ENCODE data around the gene CASQ1.
A peak's percentile ranks its signal among the peaks of the same experiment; 100 is the strongest.

CASQ1 gene

GRCh38 chr1:160194737-160195059 is 4.3 kb downstream of the CASQ1 start:
- DNase-seq (ENCODE audit: low read depth in 1 of 2, low spot score in 1 of 2) = no peak
- in situ Hi-C loops (cut with HindIII; ENCODE audit: low pct_unique_long_range_greater_than_20kb, low sequenced_read_pairs) = no loop called here
- no peak for TF ChIP-seq JUND (IDR thresholded peaks at IDR 0.05; ENCODE audit: low read depth)

- no peak for TF ChIP-seq JUND (IDR thresholded peaks at IDR 0.05; ENCODE audit: low read depth)
- in situ Hi-C loops (cut with HindIII; ENCODE audit: low pct_unique_long_range_greater_than_20kb, low sequenced_read_pairs) = no loop called here
- no peak for DNase-seq (ENCODE audit: low read depth in 1 of 2, low spot score in 1 of 2)
Observed at GRCh38 chr1:160196143-160196542, 5.8 kb downstream of the CASQ1 start.

GRCh38 chr1:160197231-160197630 is 6.9 kb downstream of the CASQ1 start:
- in situ Hi-C loops (cut with HindIII; ENCODE audit: low pct_unique_long_range_greater_than_20kb, low sequenced_read_pairs) = no loop called here
- no peak for DNase-seq (ENCODE audit: low read depth in 1 of 2, low spot score in 1 of 2)

GRCh38 chr1:160200786-160201185 is 10.4 kb downstream of the CASQ1 start:
- in situ Hi-C loops (cut with HindIII; ENCODE audit: low pct_unique_long_range_greater_than_20kb, low sequenced_read_pairs) = no loop called here
- TF ChIP-seq JUND (IDR thresholded peaks at IDR 0.05; ENCODE audit: low read depth) = no peak
- no peak for DNase-seq (ENCODE audit: low read depth in 1 of 2, low spot score in 1 of 2)

More at GRCh38 chr1:160197231-160197630, 6.9 kb downstream of the CASQ1 start:
- TF ChIP-seq JUND (IDR thresholded peaks at IDR 0.05; ENCODE audit: low read depth) = no peak

GRCh38 chr1:160204526-160205241 is 14.3 kb downstream of the CASQ1 start:
- DNase-seq (ENCODE audit: low read depth in 1 of 2, low spot score in 1 of 2) = no peak
- TF ChIP-seq JUND (IDR thresholded peaks at IDR 0.05; ENCODE audit: low read depth) = no peak
- in situ Hi-C loops (cut with HindIII; ENCODE audit: low pct_unique_long_range_greater_than_20kb, low sequenced_read_pairs) = no loop called here

- DNase-seq (ENCODE audit: low read depth in 1 of 2, low spot score in 1 of 2) = peak; percentile 85 to 92
- TF ChIP-seq JUND (IDR thresholded peaks at IDR 0.05; ENCODE audit: low read depth) = no peak
- in situ Hi-C loops (cut with HindIII; ENCODE audit: low pct_unique_long_range_greater_than_20kb, low sequenced_read_pairs) = no loop called here
Observed at GRCh38 chr1:160205242-160206035, 15.1 kb downstream of the CASQ1 start, which contains the start of gene PEA15. PEA15 (plus strand) TSS chr1:160205384; CDS start chr1:160211545, 6,161 bp downstream.

- no peak for TF ChIP-seq JUND (IDR thresholded peaks at IDR 0.05; ENCODE audit: low read depth)
- in situ Hi-C loops (cut with HindIII; ENCODE audit: low pct_unique_long_range_greater_than_20kb, low sequenced_read_pairs) = no loop called here
- peak in 1 of 2 experiments; percentile 34 for DNase-seq (ENCODE audit: low read depth in 1 of 2, low spot score in 1 of 2)
Observed at GRCh38 chr1:160206036-160206389, 15.6 kb downstream of the CASQ1 start.

GRCh38 chr1:160206421-160207117 is 16.2 kb downstream of the CASQ1 start:
- DNase-seq (ENCODE audit: low read depth in 1 of 2, low spot score in 1 of 2) = peak in 1 of 2 experiments; percentile 33
- in situ Hi-C loops (cut with HindIII; ENCODE audit: low pct_unique_long_range_greater_than_20kb, low sequenced_read_pairs) = no loop called here
- no peak for TF ChIP-seq JUND (IDR thresholded peaks at IDR 0.05; ENCODE audit: low read depth)

- in situ Hi-C loops (cut with HindIII; ENCODE audit: low pct_unique_long_range_greater_than_20kb, low sequenced_read_pairs) = no loop called here
- no peak for TF ChIP-seq JUND (IDR thresholded peaks at IDR 0.05; ENCODE audit: low read depth)
Observed at GRCh38 chr1:160207118-160207650, 16.8 kb downstream of the CASQ1 start.

GRCh38 chr1:160207771-160208556 is 17.6 kb downstream of the CASQ1 start:
- TF ChIP-seq JUND (IDR thresholded peaks at IDR 0.05; ENCODE audit: low read depth) = no peak

More at GRCh38 chr1:160207118-160207650, 16.8 kb downstream of the CASQ1 start:
- DNase-seq (ENCODE audit: low read depth in 1 of 2, low spot score in 1 of 2) = no peak

GRCh38 chr1:160208557-160209320 is 18.4 kb downstream of the CASQ1 start:
- TF ChIP-seq JUND (IDR thresholded peaks at IDR 0.05; ENCODE audit: low read depth) = no peak
- DNase-seq (ENCODE audit: low read depth in 1 of 2, low spot score in 1 of 2) = no peak
- in situ Hi-C loops (cut with HindIII; ENCODE audit: low pct_unique_long_range_greater_than_20kb, low sequenced_read_pairs) = no loop called here

More at GRCh38 chr1:160207771-160208556, 17.6 kb downstream of the CASQ1 start:
- DNase-seq (ENCODE audit: low read depth in 1 of 2, low spot score in 1 of 2) = no peak
- in situ Hi-C loops (cut with HindIII; ENCODE audit: low pct_unique_long_range_greater_than_20kb, low sequenced_read_pairs) = no loop called here
